ENCODE results near the gene PPP1R16B.

Gene PPP1R16B

DNA sequence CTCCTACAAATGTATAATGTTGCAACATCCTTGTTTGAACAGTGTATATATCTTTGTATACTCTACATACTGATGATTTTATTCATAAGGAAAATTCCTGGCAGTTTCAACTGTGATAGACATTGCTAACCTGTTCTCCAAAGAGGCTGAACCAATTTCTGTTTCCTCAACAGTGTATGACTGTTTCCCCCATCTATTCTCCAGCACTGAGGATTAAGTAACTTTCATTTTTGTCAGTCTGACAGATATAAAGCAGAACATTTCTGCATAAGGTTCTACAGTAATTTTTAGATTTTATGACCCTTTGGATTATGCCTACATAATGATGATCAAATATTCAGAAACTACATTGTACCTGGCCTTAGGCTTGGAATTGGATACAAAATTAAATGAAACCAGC is 9.9 kb downstream of the PPP1R16B start:
- no peak for TF ChIP-seq CTCF (conservative IDR thresholded peaks at IDR 0.05)
- no peak overlapping the region for H3K27ac ChIP-seq

GRCh38 chr20:38818113-38819065 is 12.9 kb downstream of the PPP1R16B start:
- TF ChIP-seq CTCF (conservative IDR thresholded peaks at IDR 0.05) = no peak
- H3K27ac ChIP-seq = no peak overlapping the region

- no peak overlapping the region for H3K27ac ChIP-seq
- no peak for TF ChIP-seq CTCF (conservative IDR thresholded peaks at IDR 0.05)
Observed at GRCh38 chr20:38825571-38825900, 20.0 kb downstream of the PPP1R16B start.

DNA sequence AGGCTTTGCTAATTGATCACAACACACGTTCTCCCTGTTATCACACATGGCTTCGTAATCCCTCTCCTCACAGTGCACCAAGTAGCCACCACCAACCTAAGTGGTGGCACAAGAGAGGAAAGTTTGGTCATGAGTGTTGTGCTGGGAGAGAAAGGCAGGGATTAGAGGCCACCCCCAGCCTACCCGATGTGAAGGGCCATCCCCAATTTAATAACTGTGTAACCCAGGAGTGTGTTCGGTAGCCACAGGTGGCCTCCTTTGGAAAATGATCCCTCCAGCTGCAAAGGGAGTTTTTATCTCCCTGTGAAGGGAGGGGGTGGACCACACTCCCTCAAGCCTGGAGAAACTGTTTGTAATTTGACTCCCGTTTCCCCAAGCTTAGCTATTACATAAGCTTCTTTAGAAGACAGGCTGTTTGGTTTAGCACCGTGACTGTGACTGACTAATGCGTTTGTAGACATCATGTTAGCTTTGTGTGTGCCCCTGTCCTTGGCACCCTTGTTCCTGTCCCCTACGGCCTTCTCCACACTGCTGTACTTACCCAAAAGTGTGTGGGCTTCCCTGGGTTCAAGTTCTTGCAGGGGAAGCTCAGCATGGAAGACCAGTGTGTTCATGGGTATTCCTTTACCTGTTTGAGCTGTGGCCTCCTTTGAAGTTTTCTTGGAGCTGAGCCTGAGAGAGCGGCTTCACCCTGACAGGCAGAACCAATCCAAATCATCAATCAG is 20.6 kb downstream of the PPP1R16B start:
- TF ChIP-seq CTCF (conservative IDR thresholded peaks at IDR 0.05) = no peak
- no peak overlapping the region for H3K27ac ChIP-seq

DNA sequence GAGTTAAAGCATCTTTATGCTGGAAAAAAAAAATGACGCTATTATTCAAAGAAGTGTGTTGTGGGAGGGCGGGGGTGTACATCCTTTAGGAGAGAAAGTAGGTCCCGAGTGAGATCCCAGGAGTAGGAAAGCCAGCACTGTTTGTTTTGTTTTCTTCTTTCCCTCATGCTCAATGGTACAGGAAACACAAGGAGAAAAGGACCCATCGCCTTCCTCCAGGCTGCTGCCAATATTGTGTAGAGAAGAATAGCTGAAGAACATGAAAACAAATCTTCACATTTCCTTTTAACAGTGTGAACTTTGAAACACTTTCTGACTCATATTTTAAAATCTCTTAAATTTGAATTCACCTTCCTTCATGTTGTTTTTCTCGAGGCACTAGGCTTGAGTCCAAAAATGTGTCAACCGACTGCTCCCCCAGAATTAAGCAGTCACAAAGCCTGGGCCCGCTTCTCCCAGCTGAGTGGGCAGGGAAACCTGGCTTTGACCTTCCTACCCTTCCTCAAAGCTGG is 22.3 kb downstream of the PPP1R16B start:
- H3K27ac ChIP-seq = no peak overlapping the region
- TF ChIP-seq CTCF (conservative IDR thresholded peaks at IDR 0.05) = no peak

DNA sequence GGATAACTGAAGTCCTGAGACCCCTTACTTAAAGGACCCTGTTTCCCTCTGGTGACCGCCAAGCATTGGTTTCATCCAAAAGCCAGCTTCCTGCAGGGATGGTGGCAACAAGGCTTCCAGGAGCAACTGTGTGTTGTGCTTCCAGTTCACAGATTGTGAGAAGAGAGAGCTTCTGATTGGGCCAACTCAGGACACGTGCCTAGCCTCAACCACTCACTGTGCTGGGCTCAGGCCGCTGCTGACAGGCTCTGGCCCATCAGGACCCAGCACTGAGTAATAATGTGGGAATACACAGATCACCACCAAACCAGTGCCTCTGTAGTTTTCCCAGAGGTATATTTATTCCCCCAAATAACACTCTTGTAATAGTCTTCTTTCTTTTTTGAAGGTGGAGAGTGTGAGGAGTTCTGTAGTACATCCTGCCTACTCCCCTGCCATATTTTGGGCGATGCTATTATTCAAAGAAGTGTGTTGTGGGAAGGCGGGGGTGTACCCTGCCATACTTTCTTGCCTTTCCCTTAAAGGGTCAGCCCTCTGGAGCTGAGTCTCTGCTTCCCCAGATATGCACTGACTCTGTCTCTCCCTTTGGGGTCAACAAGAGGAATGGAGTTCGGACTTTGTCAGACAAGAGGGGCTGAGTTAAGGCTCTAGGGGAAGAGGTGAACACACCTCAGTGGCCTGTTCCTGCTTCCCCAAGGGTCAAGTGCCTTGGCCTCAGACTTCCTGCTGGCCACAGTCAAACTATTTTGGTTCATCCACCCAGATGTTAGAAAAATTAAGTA is 23.2 kb downstream of the PPP1R16B start:
- no peak for TF ChIP-seq CTCF (conservative IDR thresholded peaks at IDR 0.05)
- H3K27ac ChIP-seq = no peak overlapping the region

Data from VCaP (cell line).